COLO668 (cell line): ENCODE measurements around the gene PDZRN4.
"Not testable (repeated sequence)": the region's sequence is repeated elsewhere in the genome, so short reads cannot be mapped to it uniquely, and the experiment has no call there.

Source experiments
- DNase-seq: peaks from one replicate; lab custom pipeline; 2025; ENCODE audit not compliant: unreplicated experiment; lab: John Stamatoyannopoulos, UW

PDZRN4 gene

DNA sequence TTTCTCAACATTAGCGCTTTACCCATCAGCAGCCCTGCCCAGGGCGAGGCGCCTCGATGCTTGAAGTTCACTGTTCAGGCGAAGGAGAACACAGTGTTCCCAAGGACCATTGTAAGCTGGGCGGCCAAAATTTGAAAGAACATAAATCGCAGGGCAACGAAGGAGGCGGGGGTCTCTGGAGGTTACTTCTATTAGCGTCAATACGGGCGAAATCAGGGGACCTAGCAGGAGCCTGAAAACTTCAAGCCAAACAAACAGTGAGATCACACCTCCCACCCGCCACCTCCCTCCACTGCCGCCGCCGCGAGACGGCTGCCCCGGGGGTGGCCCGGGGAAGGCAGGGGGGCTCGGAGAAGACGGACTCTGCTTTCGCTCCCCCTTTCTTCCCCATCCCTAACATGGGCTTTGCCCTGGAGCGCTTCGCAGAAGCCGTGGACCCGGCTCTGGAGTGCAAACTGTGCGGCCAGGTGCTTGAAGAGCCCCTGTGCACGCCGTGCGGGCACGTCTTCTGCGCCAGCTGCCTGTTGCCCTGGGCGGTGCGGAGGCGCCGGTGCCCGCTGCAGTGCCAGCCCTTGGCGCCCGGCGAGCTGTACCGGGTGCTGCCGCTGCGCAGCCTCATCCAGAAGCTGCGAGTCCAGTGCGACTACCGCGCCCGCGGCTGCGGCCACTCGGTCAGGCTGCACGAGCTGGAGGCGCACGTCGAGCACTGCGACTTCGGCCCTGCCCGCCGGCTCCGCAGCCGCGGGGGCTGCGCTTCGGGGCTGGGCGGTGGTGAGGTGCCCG lies at the start of gene PDZRN4:
TSS of gene PDZRN4 (plus strand) at position 263 of the 783 bp plus-strand sequence.
- peak; percentile 31 for DNase-seq

DNA sequence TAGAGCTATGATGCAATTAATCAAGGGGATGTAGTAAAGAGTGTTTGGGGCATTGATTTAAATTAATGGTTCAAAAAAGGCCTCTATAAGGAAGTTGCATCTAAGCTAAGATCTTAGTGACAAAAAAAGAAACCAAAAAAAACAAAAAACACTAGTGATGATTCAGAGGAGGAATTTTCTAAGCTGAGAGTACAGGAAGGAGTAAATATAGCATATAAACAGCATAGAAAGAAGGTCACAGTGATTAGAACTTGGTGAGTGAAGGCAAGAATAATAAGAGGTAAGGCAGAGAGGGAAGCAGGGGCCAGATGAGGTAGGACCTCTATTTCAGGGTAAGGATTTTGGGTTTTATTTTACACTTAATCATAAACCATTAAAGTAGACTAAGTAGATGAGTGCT lies 48.0 kb upstream of the PDZRN4 start:
- DNase-seq: no peak

DNA sequence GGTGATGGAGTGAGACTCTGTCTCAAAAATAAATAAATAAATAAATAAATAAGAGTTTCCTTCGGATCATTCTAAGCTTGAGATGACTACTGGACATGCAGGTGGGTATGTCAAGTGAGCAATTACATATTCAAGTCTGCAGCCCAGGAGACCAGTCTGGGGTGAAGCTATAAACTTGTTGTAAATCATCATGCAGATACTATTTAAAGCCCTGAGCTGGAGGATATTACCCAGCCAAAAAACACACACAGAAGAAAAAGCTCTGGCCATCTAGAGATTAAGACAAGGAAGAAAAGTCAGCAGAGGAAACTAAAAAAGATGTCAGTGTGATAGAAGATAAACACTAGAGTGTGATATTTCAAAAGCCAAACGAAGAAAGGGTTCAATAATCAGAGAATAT lies 47.0 kb upstream of the PDZRN4 start:
- no peak for DNase-seq

DNA sequence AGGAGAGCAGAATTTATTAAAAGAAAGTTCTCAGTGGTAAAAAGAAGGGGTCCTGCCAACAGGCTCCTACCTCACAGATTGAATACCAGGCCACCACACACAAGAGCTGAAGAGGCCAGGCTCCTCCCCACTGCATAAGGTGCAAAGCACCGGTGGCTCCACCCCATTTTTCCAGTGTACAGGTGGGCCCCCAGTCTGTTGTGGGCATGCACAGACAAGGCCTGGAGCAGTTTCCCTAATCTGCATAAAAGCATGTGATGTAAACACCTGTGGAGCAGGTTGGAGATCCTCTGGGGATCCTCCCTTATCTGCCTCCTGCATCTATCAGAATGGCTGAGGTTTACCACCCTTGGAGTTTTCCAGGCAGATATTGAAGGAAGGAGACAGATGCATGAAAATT lies 45.7 kb upstream of the PDZRN4 start:
- no peak for DNase-seq

DNA sequence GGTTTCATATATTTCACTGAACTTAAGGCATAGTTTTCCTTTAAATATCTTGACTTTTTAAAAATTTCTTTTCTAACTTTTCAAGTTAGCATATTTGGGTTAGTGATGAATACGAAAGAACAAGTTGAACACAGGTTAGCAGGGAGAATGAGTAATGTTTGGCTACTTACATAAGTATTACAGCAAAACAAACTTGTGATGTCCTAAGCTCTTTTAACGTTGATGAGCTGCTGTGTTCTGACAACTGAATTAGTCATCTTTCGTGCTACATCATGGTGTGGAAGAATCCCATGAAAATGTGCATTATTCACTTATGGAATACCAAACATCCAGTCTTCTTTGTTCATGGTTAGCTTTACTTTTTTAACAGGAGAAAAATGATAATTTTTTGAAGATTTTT lies 36.3 kb upstream of the PDZRN4 start:
- no peak for DNase-seq

DNA sequence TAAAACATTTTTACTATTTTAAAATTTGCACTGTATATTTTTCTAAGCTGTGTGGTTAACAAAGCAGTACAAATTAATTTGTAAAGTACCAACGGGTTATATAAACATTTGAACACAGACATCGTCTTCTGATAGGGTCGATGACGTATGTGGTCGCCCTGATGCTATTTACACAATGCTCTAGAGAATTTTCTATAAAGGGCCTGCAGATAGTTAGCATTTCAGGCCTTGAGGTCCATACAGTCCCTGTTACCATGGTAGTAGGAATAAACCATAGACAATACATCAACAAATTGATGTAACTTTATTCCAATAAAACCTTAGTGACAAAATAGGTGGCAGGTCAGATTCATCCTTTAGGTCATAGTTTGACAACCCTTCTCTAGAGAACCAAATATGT lies 25.7 kb upstream of the PDZRN4 start:
- no peak for DNase-seq

DNA sequence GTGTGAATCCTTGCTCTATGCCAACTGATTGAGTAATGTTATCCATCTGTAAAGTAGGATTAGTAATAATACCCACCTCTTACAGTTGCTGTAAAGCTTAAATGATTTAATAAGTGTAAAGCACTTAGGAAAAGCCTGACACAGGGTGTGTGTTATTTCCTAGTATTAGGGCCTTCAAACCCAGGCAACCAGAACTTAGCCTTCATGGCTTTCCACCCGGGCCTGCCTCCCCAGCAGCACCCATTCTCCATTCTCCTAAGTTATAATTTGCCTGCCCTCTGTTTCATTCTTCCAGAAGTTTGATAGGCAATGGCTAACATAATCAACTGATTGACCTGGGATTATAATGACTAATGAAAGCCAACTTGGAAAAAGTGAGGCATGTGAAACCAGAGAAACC lies 20.4 kb upstream of the PDZRN4 start:
- DNase-seq: no peak

DNA sequence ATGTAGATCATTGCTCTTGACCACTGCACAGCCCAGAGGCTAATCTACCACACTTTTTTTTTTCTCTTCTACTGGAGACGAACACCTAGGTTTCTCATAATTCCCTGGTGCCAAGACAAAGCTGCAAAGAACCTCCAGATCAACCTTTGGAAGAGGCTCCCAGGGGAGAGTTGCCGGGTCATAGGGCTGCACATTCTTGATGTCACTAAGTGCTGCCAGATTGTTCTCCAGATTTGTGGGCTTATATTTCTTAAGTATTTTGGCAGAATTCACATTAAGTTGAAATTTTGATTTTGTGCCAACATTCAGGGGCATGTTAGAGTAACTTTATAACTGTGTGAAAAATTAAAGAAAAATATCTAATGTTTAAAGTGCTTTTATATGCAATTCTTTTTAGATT lies 13.5 kb upstream of the PDZRN4 start:
- DNase-seq: no peak

DNA sequence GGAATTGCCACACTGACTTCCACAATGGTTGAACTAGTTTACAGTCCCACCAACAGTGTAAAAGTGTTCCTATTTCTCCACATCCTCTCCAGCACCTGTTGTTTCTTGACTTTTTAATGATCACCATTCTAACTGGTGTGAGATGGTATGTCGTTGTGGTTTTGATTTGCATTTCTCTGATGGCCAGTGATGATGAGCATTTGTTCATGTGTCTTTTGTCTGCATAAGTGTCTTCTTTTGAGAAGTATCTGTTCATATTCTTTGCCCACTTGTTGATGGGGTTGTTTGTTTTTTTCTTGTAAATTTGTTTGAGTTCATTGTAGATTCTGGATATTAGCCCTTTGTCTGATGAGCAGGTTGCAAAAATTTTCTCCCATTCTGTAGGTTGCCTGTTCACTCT lies 8.6 kb upstream of the PDZRN4 start:
- DNase-seq: not testable (repeated sequence)

DNA sequence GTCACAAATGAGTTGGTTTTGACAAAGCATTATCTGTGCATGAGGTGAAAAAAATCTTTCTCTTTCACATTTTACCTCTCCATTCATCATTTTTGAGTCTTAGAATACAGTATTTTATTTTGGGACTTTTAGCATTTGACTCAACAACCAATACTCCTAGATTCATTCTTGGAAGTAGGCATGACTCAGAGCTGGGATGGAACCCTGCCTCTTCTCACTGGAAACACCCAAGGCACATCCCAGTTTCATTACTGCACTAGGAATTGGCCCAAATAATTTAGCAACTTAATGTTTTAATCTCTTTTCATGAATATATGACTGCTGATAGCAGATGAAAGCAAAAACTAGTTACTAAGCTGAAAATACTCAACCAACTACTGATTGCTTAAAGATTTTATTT lies 3.3 kb upstream of the PDZRN4 start:
- DNase-seq: no peak

DNA sequence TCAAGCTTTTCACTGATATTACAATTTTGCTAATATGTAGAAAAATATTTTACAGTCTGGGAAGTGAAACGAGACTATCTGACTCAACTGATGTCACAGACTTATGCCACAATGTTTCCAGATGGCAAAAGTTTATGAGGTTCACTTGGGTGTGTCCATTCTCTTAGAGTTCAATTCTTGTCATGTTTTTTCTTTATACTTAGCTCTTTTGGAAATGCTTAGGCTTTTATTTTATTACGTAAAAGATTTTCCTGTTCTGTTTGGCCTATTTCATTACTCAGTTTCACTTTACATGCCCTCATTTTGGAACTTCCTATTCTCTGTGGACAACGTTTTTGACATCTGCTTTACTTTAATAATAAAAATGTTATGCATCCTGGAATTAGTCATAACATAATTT lies 2.1 kb upstream of the PDZRN4 start:
- no peak for DNase-seq

DNA sequence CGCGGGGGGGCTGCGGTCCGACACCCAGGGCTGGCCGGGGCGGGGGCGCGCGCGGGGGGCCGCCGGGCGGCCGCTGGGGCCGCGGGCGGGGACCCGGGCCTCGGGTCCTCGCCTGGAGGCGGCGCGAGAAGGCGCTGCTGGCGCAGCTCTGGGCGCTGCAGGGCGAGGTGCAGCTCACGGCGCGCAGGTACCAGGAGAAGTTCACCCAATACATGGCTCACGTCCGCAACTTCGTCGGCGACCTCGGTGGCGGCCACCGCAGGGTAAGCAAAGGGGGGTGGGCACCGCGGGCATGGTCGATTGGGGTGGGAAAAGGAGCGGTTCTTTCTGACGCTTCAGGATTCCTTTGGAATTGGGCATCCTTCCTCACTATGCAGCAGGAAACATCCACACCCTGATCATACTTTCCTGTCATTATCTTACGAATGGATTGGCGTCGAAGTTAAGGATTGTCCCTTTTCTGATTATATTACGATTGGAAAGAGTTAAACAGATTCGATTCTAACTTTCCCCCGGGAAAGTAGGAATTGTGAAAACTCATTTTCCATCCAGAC lies 798 bp downstream of the PDZRN4 start:
- DNase-seq: no peak

DNA sequence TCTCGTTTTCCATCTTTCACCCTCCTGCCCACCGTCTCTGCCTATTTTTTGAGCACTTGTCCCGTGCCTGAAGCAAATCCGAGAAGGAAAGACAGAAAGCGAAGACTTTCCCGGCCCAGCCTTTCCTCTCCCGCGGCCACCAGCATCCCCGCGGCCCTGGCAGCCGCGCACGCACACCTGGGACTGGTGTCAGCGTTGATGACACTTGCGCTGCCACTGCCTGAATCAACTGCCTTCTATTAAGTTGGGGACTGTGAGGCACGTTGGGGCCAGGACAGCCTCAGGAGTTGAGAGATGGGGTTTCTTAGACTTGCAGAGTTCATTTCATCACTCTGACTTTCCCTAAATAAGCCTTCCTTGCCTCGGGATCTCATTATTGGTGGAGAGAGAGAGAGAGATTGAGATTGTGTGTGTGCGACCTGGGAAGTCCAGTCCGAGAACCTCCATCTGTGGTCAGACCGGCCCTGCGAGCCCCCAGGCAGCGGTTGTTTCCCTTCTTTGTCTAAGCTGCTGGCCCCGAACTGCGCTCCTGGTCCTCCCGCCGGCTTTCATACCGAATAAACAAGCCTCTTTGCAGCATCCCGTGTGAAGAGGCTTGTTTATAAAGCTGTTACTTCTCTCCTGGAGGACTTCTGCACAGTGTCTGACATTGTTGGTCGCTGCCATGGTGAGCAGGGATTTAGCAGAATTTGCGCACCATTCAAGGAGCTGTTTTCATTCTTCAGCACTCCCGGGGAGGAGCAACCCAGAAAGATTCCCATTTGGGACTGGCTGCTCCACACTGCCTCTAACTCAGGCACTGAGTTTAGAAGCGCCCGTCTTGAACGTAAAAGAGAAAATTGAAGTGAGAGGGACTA lies 1.5 kb downstream of the PDZRN4 start:
- no peak for DNase-seq

DNA sequence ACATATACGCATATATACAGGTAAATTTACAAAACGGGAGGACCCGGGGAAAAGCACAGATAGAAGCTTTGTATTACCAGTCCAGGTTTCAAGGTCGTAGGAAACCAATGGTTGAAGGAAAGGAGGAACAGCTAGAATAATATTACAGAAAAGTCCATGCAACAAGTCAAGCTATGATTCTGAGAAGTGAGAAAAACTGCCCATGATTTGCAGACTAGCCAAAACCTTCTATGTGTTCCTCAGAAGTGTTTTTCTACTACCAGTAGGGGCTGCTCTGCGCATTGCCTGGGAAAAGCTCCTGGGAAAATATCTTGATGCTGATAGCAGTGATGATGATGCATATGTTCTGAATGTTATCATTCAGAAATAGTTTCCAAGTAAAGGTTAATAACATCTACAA lies 2.2 kb downstream of the PDZRN4 start:
- no peak for DNase-seq

DNA sequence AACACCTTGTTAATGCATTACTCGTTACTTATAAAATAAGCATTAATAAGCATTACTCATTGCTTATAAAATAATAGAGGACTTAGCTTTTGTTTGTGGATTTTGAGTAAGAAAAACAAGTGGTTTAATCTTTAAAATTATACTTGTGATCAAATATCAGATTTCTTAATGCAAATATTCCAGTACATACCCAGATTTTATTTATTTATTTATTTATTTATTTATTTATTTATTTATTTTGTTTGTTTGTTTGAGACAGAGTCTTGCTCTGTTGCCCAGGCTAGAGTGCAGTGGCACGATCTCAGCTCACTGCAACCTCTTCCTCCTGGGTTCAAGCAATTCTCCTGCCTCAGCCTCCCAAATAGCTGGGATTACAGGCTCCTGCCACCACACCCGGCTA lies 3.4 kb downstream of the PDZRN4 start:
- not testable (repeated sequence) for DNase-seq

DNA sequence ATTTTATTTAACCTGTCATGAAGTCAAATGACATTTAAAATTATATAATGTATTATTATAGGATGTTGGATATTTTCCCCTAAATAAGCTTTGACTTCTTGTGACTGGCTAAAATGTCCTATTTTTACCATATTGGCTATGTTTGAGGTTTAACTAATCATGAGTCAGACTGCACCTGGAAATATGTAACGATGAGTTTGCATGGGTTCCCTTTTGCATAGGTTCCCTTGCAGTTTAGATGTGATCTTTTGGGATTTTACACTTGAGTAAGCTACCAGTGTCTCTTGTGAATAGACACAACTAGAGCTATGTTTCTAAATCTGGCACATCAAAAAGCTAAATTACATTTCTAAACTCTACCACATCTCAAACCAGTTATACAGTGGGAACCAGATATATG lies 5.2 kb downstream of the PDZRN4 start:
- no peak for DNase-seq

DNA sequence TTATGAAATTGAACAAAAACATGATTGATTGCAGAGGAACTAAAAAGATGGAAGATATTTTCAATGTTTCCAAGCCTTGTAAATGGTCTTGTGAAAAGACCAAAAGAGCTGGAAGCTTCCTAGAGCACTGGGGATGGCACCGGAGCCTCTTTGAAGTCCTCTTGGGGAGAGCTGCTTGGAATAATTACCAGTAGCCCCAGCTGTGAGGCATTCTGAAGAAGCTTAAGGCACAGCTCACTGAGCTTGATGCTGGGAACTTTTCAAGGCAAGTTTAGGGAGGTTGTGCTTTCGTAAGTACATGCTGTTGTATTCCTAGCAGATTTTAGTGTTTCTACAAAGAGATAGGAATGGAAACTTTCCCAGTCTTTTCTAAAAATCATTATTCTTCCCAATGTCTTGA lies 13.9 kb downstream of the PDZRN4 start:
- DNase-seq: no peak

DNA sequence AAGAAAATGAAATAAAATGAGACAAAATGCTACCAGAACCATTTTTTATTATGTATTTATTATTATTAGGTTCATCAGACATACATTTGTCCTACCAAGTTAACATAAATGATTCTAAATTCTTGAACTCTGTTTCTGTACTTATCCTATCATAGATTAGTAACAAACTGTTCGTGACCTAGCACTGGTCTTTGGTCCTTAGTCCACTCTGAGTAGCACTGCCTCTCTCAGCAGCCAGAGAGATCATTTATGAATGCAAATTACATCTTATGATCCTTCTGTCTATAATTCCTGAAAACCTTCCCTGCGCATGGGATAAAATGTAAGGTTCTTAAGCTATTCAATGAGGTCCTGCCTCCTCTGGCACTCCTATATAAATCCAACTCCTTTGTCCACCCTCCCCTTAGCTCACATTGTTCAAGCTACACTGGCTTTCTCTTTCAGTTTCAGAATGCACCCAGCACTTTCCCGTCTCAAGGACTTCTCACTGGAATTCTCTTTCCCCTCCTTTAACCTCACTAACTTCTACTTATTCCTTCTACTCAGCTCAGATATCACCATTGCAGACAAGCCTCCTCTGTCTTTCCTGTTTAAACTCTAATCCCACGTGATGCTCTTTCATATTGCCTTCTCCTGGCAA lies 17.1 kb downstream of the PDZRN4 start:
- no peak for DNase-seq

DNA sequence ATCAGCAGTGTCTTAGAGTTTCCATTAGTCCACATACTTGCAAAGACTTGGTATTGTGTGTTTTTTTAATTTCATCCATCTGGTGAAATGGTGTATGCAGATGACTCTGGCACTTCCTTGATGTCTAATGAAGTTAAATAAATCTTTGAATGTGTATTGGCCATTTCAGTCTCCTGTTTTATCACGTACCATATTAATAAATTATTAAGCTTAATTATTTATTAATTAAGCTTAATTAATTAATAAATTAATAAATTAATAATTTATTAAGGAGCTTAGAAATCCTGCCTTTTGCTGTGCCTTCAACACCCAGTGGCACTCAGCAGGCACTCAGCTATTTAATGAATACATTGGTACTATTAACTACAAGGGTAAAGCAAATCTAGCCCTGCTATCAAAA lies 18.2 kb downstream of the PDZRN4 start:
- DNase-seq: no peak

DNA sequence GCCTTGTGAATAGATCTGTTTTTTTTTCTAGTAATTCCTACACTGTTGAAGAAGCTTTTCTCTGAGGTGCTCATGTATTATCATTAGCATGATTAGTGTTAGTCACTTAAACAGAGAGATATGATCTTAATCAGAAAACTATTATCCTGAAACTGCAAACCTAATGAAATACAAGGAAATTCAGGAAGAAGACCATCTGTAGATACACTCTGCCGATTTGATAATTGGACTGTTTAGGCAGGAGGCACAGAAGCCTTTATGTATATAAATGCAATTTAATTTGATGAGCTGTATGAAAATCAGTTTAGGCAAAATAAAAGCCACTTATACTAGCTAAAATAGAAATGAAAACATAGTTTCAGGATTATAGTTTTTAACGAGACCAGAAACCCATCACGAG lies 23.3 kb downstream of the PDZRN4 start:
- DNase-seq: no peak

DNA sequence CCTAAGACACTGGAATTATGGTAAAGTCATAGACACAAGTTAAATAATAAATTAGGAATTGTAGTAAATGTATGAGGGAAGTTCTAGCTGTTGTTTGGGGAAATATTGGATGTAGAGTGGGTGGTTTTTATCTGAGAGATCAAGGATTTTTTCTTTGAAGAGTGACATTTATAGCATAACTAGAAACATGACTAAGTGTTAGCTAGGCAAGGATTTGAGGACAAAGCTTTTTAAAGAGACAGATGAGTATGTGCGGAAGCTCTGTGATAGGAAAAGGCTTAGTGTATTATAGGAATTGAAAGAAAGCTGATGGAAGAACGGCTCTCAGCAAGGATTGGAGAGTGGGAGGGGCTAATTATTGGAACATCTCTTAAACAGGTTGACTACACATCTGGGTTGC lies 24.5 kb downstream of the PDZRN4 start:
- DNase-seq: no peak

DNA sequence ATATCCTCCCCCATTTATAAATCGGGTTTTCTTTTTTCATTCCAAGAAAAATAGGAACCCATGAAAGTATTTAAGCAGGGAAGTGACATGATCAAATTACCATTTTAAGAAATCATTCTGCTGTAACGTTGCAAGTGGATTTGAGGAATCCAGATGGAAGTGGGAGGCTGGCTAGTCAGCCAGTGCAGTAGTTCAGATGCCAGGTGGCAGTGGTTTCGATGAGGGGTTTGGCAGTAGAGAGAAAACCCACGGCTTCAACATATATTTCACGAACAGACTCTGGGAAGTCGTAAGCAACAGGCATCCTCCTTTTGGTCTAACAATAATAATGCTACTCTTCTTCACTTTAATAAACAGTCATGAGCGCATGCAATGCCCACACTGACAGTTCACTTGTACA lies 25.0 kb downstream of the PDZRN4 start:
- no peak for DNase-seq
